ENCODE measurements around the gene PSMA7.

PSMA7 gene

GRCh38 chr20:62096421-62097380 lies 46.5 kb downstream of the PSMA7 start:
- FAIRE-seq, result peak; percentile 9
- no peak for DNase-seq (ENCODE audit: low spot score)

- DNase-seq (ENCODE audit: low spot score) (no peak), FAIRE-seq (no peak)
These were observed 53.8 kb downstream of the PSMA7 start for GRCh38 chr20:62089393-62089792.

- DNase-seq (ENCODE audit: low spot score) (peak; percentile 86), FAIRE-seq (peak; percentile 97)
These were observed 54.7 kb downstream of the PSMA7 start for GRCh38 chr20:62088258-62089127.

GRCh38 chr20:62087632-62088031 lies 55.6 kb downstream of the PSMA7 start:
- DNase-seq (ENCODE audit: low spot score) (no peak), FAIRE-seq (no peak)

- DNase-seq (ENCODE audit: low spot score) (no peak), FAIRE-seq (no peak)
These were observed 56.0 kb downstream of the PSMA7 start for GRCh38 chr20:62087227-62087626.
